ENCODE data around the gene FBN2.

DNA sequence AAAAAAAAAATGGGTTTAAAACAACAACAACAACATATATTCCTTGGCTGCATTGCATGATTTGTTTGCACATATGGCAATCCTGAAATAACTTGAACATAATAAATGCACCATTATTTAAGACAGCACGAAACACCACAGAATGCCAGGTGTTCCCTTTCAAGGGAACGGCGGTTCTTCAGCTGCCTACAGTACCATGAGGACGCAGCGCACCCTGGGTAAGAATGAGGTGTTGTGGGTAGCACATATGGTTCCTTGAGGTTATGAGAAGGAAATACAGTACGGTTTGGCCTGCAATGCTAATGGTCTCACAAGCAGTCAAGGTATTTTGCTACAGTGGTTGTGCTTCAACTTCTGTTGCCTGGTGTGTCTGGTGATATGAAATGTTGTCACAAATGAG, 279.7 kb downstream of the FBN2 start:
- TF ChIP-seq EZH2 (IDR thresholded peaks at IDR 0.05) (no peak), POLR2AphosphoS5 (IDR thresholded peaks at IDR 0.05; ENCODE audit: borderline replicate concordance, low read depth, low read length) (no peak)
